HG02588 (cell line): ENCODE measurements around the gene ERRFI1.
A peak's percentile ranks its signal among the peaks of the same experiment; 100 is the strongest.

Experiments
- ATAC-seq: cut with Tn5 transposase; IDR thresholded peaks from one replicate; pipeline ENCODE4 v1.9.1; 2021; ENCODE audit warnings: mild to moderate bottlenecking, moderate library complexity; ENCODE audit not compliant: unreplicated experiment

The ERRFI1 gene

DNA sequence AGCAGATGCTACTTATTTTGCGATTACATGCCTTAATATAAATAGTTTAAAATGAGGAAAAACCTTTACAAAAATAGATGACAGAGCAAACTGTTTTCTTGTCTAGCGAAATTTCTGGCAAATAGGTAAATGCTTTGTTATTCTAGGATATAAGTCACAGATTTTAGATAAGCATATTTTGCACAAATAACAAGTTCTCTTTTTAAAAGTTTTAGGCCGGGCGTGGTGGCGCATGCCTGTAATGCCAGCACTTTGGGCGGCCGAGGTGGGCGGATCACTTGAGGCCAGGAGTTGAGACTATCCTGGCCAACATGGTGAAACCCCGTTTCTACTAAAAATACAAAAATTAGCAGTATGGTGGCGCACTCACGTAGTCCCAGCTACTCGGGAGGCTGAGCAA is 20.3 kb upstream of the ERRFI1 start:
- no peak for ATAC-seq

DNA sequence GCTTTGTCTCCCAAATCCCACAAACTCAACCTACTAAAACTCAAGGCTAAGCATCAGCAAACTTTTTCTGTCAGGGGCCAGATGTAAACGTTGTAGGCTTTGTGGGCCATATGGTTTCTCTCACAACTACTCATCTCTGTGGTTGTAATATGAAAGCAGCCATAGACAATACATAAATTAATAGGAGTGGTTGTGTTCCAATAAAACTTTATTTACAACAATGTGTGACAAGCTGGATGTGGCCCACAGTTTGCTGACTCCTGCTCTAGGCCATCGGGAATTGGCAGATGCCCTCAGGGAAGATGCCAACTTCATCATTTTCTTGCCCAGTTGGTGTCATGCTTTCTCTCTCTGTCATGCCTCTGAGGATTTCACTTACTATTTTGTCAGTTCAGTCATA is 17.5 kb upstream of the ERRFI1 start:
- ATAC-seq = no peak

GRCh38 chr1:8042134-8042533 is 16.0 kb upstream of the ERRFI1 start:
- ATAC-seq = no peak

GRCh38 chr1:8040586-8040985 is 14.5 kb upstream of the ERRFI1 start:
- ATAC-seq = no peak

DNA sequence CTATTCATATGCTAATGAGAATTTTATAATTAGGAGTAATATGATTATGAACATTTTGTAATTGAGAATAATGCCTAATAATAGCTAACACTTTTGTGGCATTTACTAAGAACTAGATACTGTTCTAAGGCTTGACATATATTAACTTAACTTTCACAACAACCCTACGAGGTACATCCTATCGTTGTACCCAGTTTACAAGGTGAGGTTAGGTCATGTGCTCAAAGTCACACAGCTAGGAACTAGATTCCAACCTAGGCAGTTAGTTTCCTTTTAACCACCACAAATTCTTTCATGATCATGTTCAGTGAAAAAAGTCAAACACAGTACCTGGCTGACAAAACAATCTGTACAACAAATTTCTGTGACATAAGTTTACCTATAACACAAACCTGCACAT is 13.0 kb upstream of the ERRFI1 start:
- no peak for ATAC-seq

DNA sequence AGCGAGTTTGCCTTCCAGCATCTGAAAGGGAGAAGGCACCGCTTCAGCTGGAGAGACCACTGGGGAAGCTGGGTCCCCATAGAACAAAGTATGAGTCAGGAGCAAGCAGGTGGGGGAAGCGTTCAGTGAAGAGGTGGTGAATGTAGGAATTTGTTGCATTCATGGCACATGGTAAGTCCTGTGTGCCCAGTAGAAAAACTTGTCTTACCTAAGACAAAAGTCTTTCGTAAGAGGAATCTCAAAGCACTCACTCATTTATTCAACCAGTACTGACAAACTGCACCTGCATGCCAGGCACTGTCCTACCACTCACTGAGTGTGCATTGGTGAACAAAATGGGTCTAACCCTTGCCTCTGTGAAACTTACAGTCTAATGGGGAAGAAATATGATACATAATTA is 9.2 kb upstream of the ERRFI1 start:
- ATAC-seq = no peak

DNA sequence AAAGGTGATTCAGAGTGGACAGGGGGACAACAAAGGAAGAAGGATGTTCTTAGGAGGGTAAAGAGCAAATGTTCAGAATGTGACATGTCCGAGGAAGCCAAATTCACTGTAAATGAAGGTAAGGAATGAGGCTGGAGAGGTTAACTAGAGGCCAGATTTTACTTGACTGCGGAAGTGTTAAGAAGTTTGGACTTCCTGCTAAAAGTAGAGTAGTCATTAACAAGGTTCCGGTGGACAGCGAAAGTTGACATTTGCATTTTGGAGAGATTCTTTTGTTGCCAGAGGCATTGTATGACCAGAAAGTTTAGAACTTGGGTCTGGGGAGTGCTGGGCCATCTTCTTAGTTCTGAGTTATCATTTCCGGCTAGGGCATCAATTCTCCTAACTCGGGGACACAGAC is 7.2 kb upstream of the ERRFI1 start:
- no peak for ATAC-seq

GRCh38 chr1:8032366-8032910 is 6.3 kb upstream of the ERRFI1 start:
- no peak for ATAC-seq

- no peak for ATAC-seq
Measured at GRCh38 chr1:8031176-8031785, 5.2 kb upstream of the ERRFI1 start.

DNA sequence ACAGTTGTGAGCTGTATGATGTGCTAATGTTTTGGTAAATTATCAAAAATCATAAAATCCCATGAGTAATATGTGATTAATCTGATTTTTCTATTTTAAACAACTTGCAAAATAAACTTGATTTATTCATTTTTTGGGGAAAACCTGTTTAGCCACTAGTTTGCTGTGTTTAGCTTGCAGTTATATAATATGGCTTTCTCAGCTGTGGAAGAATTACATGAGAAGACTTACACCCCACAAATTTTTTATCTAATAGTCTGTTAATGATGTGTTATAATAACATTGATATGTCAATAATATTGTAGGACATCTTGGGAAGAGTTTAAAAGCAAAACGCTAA is 2.4 kb upstream of the ERRFI1 start:
- ATAC-seq = no peak

- no peak for ATAC-seq
Measured at GRCh38 chr1:8027748-8028570, 1.9 kb upstream of the ERRFI1 start.

DNA sequence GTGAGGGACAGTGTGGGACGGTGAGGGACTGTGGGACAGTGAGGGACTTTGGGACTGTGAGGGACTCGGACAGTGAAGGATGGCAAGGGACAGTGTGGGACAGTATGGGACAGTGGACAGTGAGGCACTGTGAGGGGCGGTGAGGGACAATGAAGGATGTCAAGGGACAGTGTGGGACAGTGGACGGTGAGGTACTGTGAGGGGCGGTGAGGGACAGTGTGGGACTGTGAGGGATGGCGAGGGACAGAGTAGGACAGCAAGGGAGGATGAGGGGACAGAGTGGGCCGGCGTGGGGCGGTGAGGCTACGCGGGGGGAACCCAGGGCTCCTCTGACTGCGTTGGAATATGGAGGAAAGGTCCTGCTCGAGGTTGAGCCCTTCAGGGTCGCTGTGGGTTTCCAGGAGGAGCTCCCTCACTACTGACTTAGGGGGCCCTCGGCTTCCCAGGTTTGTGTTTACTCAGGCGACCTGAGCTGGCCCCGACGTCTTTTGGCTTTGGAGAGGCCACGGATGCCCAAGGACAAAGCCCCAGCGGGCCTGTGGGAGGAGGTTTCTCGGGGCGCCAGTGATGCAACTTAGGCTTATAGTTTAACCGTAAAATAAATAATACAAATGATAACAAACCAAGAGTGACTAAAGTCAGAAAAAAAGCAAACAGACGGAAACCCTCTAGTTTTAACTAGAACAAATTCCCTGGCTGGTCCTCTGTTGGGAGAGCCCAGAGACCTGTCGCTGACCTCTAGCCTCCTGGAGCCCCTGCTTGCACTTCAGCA is 1.1 kb upstream of the ERRFI1 start:
- no peak for ATAC-seq

GRCh38 chr1:8025671-8026144 is 401 bp downstream of the ERRFI1 start:
- ATAC-seq = peak; percentile 31

DNA sequence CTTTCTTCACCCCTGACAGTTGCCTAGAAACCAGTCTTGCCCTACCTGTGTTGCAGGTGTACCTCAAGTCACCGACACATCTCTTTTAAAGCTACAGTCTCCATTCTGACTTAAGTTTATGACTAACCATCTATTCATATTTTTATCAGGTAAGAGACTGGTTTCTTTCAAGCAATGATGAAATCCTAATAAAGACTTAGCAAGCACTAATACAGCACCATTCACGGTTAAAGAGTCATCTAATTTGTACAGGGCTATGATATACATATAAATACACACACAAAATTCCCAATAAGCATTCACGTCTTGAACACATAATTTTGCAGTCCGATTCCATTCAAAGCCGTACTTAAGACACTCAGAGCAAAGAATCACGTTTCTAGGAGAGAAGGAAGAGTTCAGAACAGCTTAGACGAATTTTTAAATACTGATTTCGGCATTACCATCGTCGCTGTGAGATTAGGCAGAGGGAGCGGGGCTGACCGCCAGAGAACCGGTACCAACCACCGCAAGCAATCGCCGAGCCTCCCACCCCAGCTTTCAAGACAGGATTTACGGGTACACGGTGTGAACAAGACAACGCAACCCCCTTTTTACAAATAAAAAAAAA is 943 bp downstream of the ERRFI1 start:
- ATAC-seq = no peak

DNA sequence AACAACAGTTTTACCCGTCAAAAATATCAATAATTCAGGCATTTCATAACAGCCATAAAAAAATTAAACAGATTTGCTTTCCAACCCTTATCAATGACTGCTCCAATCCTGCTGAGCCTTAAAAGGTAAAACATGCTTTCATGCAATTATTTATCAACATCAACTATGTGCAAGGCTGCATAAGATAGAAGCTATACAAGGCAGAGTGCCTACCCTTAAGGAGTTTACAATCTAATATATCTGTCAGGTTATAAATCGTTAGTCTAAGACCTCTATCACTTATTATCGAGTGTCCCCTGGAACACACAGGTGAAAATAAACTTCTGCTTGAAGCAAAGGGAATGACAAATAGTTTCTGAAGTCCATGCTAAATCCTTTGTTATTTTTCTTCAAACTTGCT is 1.8 kb downstream of the ERRFI1 start:
- ATAC-seq = no peak

- no peak for ATAC-seq
Measured at GRCh38 chr1:8023995-8024313, 2.2 kb downstream of the ERRFI1 start.

DNA sequence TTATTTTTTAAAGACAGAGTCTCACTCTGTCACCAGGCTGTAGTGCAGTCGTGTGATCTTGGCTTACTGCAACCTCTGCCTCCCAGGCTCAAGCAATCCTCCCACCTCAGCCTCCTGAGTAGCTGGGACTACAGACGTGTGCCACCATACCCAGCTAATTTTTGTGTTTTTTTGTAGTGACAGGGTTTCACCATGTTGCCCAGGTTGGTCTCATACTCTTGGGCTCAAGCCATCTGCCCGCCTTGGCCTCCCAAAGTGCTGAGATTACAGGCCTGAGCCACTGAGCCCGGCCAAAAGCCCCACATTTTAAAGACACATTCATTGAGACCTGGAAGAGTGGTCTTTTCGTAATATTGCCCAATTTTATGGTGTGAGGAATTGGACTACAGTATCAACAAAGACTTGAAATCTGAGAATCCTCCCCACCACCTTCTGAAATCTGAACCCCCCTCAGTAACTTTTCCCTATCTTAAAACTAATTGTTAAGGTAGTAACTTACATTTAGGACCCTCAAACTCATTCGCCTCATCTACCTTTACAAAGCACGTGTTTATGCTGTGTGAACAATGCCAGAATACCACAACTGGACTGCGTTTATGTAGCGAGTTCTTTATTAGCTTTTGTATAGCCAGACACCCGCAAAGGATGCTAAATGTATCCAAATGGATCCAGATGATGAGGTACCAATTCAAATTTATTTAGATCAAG is 2.7 kb downstream of the ERRFI1 start:
- no peak for ATAC-seq

DNA sequence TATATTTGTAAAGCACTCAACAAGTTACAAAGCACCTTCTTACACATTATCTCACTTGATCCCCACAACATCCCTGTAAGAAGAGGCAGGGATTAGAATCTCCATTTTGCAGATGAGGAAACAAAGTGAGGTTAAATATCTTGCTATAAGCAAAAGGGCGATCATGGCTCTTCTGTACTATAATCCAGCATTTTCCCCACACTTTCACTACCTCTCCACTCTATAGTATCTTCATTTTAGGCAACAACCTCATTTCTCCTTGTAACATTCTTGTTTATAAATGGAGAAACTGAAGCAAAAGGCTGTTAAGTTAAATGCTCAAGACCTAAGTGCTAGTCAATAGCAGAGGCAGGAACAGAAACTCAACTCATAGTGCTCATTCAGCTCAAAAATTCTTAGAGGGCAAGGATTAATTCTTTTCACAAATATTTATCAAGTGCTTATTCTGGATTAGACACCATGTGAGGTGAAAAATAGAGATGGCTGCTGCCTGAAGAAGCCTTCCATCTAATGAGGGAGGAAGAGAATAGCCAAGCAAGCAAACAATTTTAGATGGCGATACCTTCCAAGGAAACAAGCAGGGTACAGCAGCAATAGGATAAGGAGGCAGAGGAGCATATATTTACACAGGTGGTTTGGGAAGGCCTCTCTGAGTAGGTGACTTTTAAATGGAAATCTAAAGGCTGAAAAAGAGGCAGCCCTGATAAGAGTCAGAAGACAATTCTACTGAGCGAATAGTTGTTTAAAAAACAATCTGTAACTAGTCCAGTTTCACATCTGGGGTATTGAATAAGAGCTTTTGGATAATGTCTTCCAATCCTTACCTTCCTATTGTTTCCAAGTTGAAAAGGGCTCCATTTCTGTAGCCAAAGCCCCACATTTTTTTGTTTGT is 3.5 kb downstream of the ERRFI1 start:
- no peak for ATAC-seq

DNA sequence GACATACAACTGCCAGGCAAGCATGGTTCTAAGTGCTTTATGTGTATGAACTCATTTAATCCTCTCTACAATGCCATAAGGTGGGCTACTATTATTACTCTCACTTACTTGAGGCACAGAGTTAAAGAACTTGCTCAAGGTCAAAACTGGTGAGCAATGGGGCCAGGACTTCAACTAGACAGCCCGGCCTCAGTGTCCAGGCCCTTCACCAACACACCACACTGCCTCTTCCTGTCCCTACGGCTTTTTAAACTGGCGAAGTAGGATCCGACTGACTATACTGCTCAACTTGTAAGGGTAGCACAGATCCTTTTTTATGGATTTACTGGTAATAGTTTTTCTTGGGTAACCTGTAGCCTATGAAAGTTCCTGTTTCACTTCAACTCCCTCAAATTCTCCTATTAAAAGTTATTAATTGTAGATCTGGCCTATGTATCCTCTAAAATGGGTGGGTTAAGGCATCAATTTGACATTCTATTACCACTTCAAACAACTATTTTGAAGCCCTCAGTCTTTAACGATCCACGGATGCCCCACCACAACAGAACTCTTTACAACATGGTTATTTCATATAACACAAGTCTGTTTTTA is 4.3 kb downstream of the ERRFI1 start:
- no peak for ATAC-seq
